CD4-positive, alpha-beta T cell treated with Interleukin-10 for 1 hour (primary cell): ENCODE measurements around the gene THADA.
"Not testable (repeated sequence)": the region's sequence is repeated elsewhere in the genome, so short reads cannot be mapped to it uniquely, and the experiment has no call there.

Experiments
- DNase-seq: peaks from one replicate; pipeline ENCODE4 v3.0.0-alpha.2; 2020

Gene THADA

GRCh38 chr2:43193652-43194120, 402.2 kb downstream of the THADA start:
- DNase-seq, result no peak

- DNase-seq, result no peak
These were observed 402.8 kb downstream of the THADA start for GRCh38 chr2:43192744-43193651.

GRCh38 chr2:43191947-43192516, 403.8 kb downstream of the THADA start:
- peak; percentile 51 for DNase-seq

- no peak for DNase-seq
These were observed 405.4 kb downstream of the THADA start for GRCh38 chr2:43190311-43191052.

- DNase-seq, result not testable (repeated sequence)
These were observed 406.0 kb downstream of the THADA start for GRCh38 chr2:43189861-43190260.

- DNase-seq, result no peak
These were observed 407.1 kb downstream of the THADA start for GRCh38 chr2:43188561-43189386.

GRCh38 chr2:43186679-43187374, 409.0 kb downstream of the THADA start:
- DNase-seq, result no peak

- DNase-seq, result no peak
These were observed 409.5 kb downstream of the THADA start for GRCh38 chr2:43186321-43186678.

GRCh38 chr2:43185146-43185545, 410.7 kb downstream of the THADA start:
- DNase-seq, result no peak

- DNase-seq, result peak; percentile 62
These were observed 411.4 kb downstream of the THADA start for GRCh38 chr2:43184339-43184895.

- DNase-seq, result no peak
These were observed 412.1 kb downstream of the THADA start for GRCh38 chr2:43183743-43184142.

GRCh38 chr2:43180897-43181296, 414.9 kb downstream of the THADA start:
- no peak for DNase-seq
